Measurements from ENCODE around the gene HHIPL1.
"Not testable (repeated sequence)": the region's sequence is repeated elsewhere in the genome, so short reads cannot be mapped to it uniquely, and the experiment has no call there.

The HHIPL1 gene

GRCh38 chr14:99636487-99636886 lies 8.4 kb upstream of the HHIPL1 start:
- no peak for DNase-seq

DNA sequence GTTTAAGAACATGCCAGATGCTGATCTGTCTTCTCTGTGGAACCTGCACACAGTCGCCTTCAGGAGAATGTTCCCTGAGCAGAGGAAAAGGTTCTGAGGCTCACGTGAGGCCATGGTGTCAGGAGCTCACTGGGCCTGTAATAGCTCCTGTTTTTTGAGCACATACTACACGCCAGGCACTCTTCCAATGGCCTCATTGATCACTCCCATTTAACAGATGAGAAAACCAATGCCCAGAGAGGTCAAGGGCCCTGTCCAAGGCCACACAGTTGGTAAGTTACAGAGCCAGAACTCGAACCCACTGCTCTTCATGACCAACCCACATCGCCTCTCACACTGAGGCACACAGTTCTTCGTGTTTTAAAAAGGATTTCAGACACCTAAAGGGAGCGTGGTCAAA lies 7.3 kb upstream of the HHIPL1 start:
- no peak for DNase-seq

- DNase-seq, result not testable (repeated sequence)
Observed at GRCh38 chr14:99642771-99643170, 2.2 kb upstream of the HHIPL1 start.

- DNase-seq, result no peak
Observed at GRCh38 chr14:99643343-99643742, 1.6 kb upstream of the HHIPL1 start.

DNA sequence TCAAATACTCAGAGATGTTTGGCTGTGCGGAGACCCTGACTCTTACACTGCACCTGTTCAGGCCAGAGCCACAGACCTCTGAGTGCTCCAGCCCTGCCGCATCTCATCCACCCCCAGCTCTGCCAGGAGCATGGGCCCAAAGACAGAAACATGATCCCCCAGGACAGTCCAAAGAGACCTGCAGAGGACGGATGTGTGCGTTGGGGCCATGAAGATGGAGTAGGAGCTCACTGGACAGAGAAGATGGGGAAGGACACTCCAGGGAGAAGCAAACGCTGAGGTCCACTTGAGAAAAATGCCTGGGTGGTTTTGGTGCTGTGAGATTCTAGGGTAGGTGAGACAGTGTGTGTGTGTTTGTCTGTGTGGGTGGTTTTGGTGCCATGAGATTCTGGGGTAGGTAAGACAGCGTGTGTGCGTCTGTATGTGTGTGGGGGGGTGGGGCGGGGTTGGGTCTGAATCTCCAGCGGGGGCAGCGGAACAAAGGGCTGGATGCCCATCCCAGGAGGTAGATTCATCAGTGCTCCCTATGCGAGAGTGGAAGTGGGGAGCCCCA lies 818 bp upstream of the HHIPL1 start:
- no peak for DNase-seq

GRCh38 chr14:99645545-99646505 lies 896 bp downstream of the HHIPL1 start:
- DNase-seq, result no peak

DNA sequence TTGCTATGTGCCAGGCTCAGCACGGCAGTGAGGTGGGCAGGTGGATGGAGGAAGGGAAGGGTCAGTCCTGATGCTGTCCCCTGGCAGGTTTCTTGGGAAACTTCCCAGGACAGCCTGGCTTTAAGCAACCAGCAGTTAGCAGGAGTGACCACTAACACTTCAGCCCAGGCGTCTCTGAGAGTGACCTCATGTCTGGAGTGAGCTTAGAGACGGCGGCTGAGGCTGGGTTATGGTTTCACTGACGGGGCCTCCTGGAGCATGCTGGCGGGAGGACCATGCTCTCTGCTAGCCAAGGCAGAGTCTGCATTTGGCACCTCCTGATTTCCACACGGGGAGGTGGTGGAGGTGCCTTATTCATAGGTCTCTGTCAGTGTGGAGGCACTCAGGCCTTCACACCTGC lies 2.5 kb downstream of the HHIPL1 start:
- no peak for DNase-seq

- DNase-seq, result no peak
Observed at GRCh38 chr14:99648027-99648784, 3.3 kb downstream of the HHIPL1 start.

GRCh38 chr14:99649219-99649618 lies 4.3 kb downstream of the HHIPL1 start:
- DNase-seq, result no peak

- no peak for DNase-seq
Observed at GRCh38 chr14:99649643-99650042, 4.7 kb downstream of the HHIPL1 start.

GRCh38 chr14:99650189-99650588 lies 5.3 kb downstream of the HHIPL1 start:
- no peak for DNase-seq

DNA sequence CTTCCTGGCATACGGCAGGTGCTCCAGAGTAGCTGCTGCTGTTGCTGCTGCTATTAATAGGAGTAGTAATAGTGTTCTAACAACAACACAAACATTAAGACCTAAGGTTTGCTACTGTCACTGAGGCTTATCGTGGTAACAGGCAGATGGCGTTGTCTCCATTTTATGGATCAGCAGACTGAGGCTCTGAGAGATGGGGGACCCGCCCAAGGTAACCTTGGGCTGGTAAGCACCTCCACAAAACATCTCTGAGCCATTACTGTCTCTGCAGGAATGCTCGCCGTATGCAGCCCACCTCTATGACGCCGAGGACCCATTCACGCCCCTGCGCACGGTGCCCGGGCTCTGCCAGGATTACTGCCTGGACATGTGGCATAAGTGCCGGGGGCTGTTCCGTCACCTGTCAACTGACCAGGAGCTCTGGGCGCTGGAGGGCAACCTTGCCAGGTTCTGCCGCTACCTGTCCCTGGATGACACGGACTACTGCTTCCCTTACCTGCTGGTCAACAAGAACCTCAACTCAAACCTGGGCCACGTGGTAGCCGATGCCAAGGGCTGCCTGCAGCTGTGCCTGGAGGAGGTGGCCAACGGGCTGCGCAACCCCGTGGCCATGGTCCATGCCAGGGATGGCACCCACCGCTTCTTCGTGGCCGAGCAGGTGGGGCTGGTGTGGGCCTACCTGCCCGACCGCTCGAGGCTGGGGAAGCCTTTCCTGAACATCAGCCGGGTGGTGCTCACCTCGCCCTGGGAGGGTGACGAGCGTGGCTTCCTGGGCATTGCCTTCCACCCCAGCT lies 7.2 kb downstream of the HHIPL1 start:
- DNase-seq, result no peak

DNA sequence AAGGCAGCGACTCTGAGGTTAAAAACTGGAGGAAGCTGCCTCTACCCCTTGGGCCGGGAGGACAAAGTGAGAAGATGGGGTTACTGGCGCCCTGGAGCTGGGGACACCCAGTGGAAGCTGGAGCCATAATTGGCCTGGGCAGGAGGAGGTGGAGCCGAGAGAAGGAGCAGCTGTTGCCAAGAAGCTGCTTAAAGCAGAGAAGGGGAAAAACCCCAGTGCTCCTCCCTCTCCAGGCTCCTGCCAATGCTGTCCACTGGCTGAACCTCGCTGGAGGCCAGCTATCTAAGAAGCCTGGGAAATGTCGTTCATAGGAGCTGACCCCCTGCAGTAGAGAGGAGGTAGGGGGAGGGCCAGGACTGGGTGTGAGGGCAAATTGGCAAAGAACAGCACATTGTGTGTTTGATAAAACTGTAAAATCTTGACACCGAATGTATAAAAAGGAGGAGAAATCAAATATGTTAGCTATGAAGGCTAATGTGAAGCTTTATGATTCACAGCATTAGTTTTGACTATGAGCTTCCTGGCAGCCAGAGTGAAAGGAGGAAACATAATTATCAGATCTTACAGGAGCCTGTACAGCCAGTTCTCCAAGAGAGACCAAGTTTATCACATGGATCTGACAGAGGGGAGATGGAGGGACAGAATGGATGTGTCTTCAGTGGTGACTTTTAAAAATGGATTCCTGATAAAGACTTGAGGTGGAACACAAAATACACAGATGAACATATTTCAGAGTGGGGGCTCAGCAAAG lies 9.5 kb downstream of the HHIPL1 start:
- no peak for DNase-seq

DNA sequence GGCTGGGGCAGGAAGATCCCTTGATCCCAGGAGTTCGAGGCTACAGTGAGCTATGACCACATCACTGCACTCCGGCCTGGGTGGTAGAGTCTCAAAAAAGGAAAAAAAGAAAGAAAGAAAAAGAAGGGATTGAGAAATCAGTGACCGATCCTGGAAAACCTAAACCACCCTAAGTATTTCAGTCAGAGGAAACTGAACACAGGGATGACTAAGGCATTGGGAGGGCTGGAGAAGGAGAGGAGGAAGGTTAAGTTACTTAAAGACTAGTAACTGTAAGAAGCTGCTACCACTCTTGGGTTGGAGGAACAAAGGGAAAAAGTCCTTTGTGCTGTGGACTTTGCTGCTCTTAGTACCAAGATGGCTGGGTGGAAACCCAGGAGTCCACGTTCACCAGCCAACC lies 10.6 kb downstream of the HHIPL1 start:
- DNase-seq, result no peak

DNA sequence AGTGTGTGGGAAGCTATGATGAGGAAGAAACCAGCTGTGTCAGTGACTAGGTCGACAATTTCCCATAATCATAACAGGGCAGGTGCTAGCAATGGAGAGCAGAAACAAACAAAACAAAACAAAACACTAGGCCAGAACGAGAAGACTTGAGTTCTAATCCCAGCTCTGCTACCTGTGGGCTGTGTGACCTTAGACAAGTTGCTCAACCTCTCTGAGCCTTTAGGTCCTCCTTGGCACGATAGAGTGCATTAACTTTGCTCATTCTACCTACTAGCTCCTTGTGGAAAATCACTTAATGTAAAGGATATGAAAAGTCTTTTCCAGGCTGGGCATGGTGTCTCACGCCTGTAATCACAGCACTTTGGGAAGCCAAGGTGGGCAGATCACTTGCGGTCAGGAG lies 11.2 kb downstream of the HHIPL1 start:
- DNase-seq, result no peak

DNA sequence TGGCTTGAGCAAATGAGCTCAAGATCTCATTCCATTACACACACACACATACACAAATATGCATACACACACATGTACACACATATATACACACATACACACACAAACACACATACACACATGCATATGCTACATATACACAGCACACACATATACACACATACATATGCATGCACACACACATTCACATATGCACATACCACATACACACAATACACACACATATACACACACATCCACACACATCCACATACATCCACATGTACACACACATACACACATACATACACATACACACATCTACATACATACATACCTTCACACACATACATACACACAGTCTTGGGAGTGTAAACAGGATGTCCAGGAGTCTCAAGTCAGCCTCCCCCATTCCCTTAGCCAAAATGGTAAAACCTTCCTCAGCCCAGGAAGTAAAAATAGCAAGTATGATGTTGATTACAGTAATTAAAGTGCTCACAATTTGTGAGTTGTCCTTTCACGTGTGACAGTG lies 12.8 kb downstream of the HHIPL1 start:
- no peak for DNase-seq

GRCh38 chr14:99658218-99658845 lies 13.4 kb downstream of the HHIPL1 start:
- DNase-seq, result no peak

- no peak for DNase-seq
Observed at GRCh38 chr14:99659333-99659741, 14.4 kb downstream of the HHIPL1 start.

DNA sequence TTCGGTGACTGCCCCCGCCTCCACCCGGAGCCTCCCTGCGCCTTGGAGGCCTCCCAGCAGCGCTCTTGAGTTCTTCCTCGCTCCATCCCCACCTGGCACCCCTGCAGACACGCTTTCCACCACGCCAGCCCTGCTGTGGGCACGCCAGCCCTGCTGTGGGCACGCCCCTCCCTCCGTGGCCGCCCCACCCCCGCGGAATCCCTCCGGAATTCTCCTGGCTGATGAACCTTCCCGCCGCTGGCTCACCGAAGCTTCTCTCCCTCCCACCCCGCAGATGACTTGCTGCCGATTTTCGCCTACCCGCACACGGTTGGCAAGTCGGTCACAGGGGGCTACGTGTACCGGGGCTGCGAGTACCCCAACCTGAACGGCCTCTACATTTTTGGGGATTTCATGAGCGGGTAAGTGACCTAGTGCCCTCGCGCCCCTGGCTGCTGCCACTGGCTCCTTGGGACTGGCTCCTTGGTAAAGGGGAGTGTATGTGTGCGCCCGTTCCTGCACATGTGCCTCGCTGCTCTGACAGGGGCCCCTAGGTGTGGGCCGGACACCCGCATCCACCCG lies 15.2 kb downstream of the HHIPL1 start:
- DNase-seq, result no peak

GRCh38 chr14:99660794-99661193 lies 15.9 kb downstream of the HHIPL1 start:
- no peak for DNase-seq

- not testable (repeated sequence) for DNase-seq
Observed at GRCh38 chr14:99661206-99661605, 16.3 kb downstream of the HHIPL1 start.

Measured in SHP77 (cell line).